Skeletal muscle tissue (tissue), 4 donors: ENCODE results near the gene NMRK1. TPM values are rescaled to one million over a fixed set of nuclear protein-coding genes. Genes with fewer than 3 reads are reported as not detected.

Experiments
- H3K27ac ChIP-seq: one replicate; pipeline ENCODE4 v1.7.0; 2013; ENCODE audit warnings: mild to moderate bottlenecking, low read depth, low read length, inconsistent platforms
- H3K27me3 ChIP-seq, 3 donors: one replicate each; pipeline ENCODE4 v1.7.0; 2013; ENCODE audit warnings: low read length in 3 of 3; ENCODE audit not compliant: control insufficient read depth in 3 of 3, insufficient read depth in 3 of 3
- H3K36me3 ChIP-seq, 3 donors: one replicate each; pipeline ENCODE4 v1.7.0; 2013; ENCODE audit warnings: low read length in 3 of 3; ENCODE audit not compliant: control insufficient read depth in 3 of 3, insufficient read depth in 3 of 3
- H3K4me1 ChIP-seq, 3 donors: one replicate each; pipeline ENCODE4 v1.7.0; 2013; ENCODE audit warnings: low read length in 3 of 3, mild to moderate bottlenecking in 3 of 3; ENCODE audit not compliant: control insufficient read depth in 3 of 3, insufficient read depth in 3 of 3
- H3K4me3 ChIP-seq, 3 donors: one replicate each; pipeline ENCODE4 v1.7.0; 2013; ENCODE audit warnings: low read length in 3 of 3
- H3K9ac ChIP-seq, 3 donors: one replicate each; pipeline ENCODE4 v1.7.0; 2013; ENCODE audit warnings: low read length in 3 of 3, mild to moderate bottlenecking in 3 of 3, moderate library complexity in 2 of 3, low read depth in 1 of 3
- H3K9me3 ChIP-seq, 3 donors: one replicate each; pipeline ENCODE4 v1.7.0; 2013; ENCODE audit warnings: low read length in 3 of 3; ENCODE audit not compliant: control insufficient read depth in 3 of 3
- total RNA-seq: library from RNA; depleted of rRNA; stranded (reverse); fragments of >200 nt; gene quantifications from one replicate; pipeline ENCODE4 v1.2.3, GENCODE V29; 2014
- donor health status: Osteomylitis.

The NMRK1 gene
- total RNA-seq, 1 donor from 2014 or later: 6.8 TPM

DNA sequence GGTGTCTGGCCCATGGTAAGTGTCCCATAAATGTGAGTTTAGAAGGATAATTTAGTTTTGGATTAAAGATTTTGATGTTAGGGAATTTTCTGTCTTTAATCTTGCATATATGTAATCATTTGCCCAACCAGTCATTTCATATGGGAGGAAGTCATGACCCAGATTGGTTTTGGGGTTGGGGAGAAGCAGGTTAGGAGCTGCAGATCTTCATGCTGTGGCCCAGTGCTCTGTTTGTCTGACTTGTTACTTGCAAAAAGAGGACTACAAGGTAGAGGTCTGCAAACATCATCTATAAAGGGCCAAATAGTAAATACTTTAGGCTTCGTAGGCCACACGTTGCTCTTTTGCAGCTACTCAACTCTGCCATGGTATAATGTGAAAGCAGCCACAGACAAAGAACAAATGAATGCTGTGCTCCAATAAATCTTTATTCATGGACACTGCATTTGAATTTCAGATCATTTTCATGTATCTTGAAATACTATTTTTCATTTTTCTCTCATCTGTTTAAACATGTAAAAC, 17.1 kb upstream of the NMRK1 start:
- no peaks in the 10 kb centered on the region for H3K36me3 ChIP-seq
- no peak overlapping the region for H3K9ac ChIP-seq
- peaks cover 0 to 3% (median 0%) of the 10 kb centered on the region in 3 donors for H3K4me1 ChIP-seq
- H3K9me3 ChIP-seq: no peaks in the 10 kb centered on the region
- no peaks in the 10 kb centered on the region for H3K27me3 ChIP-seq
- H3K27ac ChIP-seq: no peak overlapping the region
- no peak overlapping the region for H3K4me3 ChIP-seq

GRCh38 chr9:75104607-75105006, 16.7 kb upstream of the NMRK1 start:
- Histone ChIP-seq H3K27ac (no peak overlapping the region), H3K9ac (no peak overlapping the region), H3K36me3 (no peaks in the 10 kb centered on the region), H3K4me1 (peaks cover 0 to 3% (median 0%) of the 10 kb centered on the region in 3 donors), H3K27me3 (no peaks in the 10 kb centered on the region), H3K9me3 (no peaks in the 10 kb centered on the region), H3K4me3 (no peak overlapping the region)

GRCh38 chr9:75102177-75102790, 14.3 kb upstream of the NMRK1 start:
- H3K4me1 ChIP-seq: no peaks in the 10 kb centered on the region
- H3K9ac ChIP-seq: no peak overlapping the region
- no peak overlapping the region for H3K27ac ChIP-seq
- no peaks in the 10 kb centered on the region for H3K9me3 ChIP-seq
- H3K4me3 ChIP-seq: no peak overlapping the region
- H3K36me3 ChIP-seq: no peaks in the 10 kb centered on the region
- no peaks in the 10 kb centered on the region for H3K27me3 ChIP-seq

DNA sequence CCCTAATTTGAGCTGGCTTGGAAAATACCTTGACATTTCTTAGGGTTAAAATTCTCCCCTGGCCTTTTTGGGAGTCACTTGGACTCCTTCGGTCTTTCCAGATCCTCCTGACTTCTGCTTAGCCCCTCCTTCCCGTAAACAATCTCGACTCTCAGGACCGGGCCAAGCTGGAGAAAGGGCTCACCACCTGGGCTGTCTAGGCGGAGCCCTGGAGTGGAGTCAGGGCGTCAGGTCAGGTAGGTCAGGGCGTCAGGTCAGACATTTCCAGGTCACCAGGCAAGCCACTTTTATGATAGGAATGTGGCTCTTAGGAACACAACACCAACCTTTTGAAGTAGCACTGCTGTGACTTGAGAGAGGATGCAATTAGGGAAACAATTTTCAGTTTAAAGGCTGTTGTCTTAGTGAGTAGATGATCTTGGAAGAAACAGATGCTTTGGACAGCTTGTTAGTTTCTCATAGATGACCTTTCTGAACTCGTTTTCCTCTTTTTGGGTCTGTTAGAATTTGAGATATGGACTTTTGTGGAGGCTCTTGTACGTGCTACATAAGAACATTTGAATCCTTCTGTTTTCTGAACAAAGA, 13.1 kb upstream of the NMRK1 start:
- no peak overlapping the region for H3K27ac ChIP-seq
- no peaks in the 10 kb centered on the region for H3K27me3 ChIP-seq
- H3K36me3 ChIP-seq: no peaks in the 10 kb centered on the region
- H3K9me3 ChIP-seq: no peaks in the 10 kb centered on the region
- H3K4me1 ChIP-seq: peaks cover 0 to 3% (median 0%) of the 10 kb centered on the region in 3 donors
- H3K4me3 ChIP-seq: no peak overlapping the region
- no peak overlapping the region for H3K9ac ChIP-seq

GRCh38 chr9:75096796-75097195, 8.8 kb upstream of the NMRK1 start:
- Histone ChIP-seq H3K4me3 (no peak overlapping the region), H3K4me1 (peaks cover 0 to 3% (median 0%) of the 10 kb centered on the region in 3 donors), H3K9me3 (no peaks in the 10 kb centered on the region), H3K36me3 (no peaks in the 10 kb centered on the region), H3K27me3 (no peaks in the 10 kb centered on the region), H3K9ac (no peak overlapping the region), H3K27ac (no peak overlapping the region)

- no peak overlapping the region for H3K4me3 ChIP-seq
- H3K36me3 ChIP-seq: no peaks in the 10 kb centered on the region
- no peak overlapping the region for H3K9ac ChIP-seq
- H3K4me1 ChIP-seq: peaks cover 0 to 11% (median 3%) of the 10 kb centered on the region in 3 donors
- no peaks in the 10 kb centered on the region for H3K9me3 ChIP-seq
- no peak overlapping the region for H3K27ac ChIP-seq
- no peaks in the 10 kb centered on the region for H3K27me3 ChIP-seq
Measured at GRCh38 chr9:75092766-75093165, 4.8 kb upstream of the NMRK1 start.

DNA sequence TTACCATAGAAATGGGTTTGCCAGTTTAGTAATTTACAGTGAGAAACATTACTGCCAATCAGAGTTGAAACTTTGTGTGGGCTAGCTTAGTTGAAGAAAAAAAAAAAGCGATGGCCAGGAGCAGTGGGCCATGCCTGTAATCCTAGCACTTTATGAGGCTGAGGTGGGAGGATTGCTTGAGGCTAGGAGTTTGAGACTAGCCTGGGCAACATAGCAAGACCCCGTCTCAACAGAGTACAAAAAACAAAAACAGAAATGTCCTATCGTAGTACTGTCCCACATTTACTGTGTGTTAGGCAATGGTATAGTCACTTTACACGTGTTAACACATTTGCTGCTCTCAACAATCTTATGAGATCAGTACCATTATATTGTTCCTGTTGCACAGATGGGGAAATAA, 2.6 kb upstream of the NMRK1 start:
- H3K27me3 ChIP-seq: no peaks in the 10 kb centered on the region
- no peaks in the 10 kb centered on the region for H3K36me3 ChIP-seq
- no peaks in the 10 kb centered on the region for H3K9me3 ChIP-seq
- H3K4me1 ChIP-seq: peaks cover 0 to 17% (median 2%) of the 10 kb centered on the region in 3 donors
- H3K9ac ChIP-seq: no peak overlapping the region
- no peak overlapping the region for H3K4me3 ChIP-seq
- no peak overlapping the region for H3K27ac ChIP-seq

- Histone ChIP-seq H3K27me3 (no peaks in the 10 kb centered on the region), H3K9me3 (no peaks in the 10 kb centered on the region), H3K27ac (peak overlapping the region; percentile 86), H3K9ac (peak overlapping the region; percentile 81 to 93 (median 92)), H3K36me3 (no peaks in the 10 kb centered on the region), H3K4me1 (peaks cover 2 to 19% (median 7%) of the 10 kb centered on the region in 3 donors), H3K4me3 (peak overlapping the region; percentile 82 to 90 (median 89))
Measured at GRCh38 chr9:75089373-75089766, 1.4 kb upstream of the NMRK1 start.

DNA sequence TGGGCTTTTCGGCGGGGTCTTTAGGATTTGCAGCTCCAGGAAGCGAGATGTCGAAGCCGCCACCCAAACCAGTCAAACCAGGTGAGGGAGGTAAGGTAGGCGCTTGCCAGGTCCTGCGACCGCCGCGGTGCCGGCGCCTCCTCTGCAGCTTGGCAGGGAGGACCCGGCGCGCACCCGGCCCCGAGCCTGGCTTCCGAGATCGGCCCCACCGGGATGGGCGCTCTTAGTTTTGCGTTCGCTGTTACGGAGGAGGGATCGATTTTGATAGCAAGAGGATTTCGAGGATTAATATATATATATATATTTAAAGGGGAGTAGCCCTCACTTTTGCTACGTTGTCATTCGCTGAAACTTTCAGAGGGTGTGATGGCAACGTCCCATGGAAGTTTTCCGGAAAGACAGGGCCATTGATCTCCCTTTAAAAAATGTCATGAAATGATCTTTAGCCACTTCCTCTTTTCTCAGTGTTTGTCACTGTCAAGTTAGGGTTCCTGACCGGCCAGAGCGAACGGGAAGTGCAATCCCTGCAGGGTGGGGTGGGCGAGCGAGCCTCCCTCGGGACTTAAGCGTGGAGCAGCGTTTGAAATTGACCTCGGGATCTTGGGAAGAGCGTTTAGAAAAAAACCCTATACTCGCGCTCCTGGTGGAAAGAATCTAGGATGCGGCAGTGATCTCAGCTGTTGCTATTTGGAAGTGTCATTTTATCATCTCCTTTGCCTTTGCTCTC, 854 bp upstream of the NMRK1 start:
- Histone ChIP-seq H3K4me1 (peaks cover 5 to 23% (median 12%) of the 10 kb centered on the region in 3 donors), H3K9ac (peak overlapping the region; percentile 90 to 93 (median 92)), H3K4me3 (peak overlapping the region; percentile 82 to 90 (median 89)), H3K36me3 (no peaks in the 10 kb centered on the region), H3K27me3 (no peaks in the 10 kb centered on the region), H3K9me3 (no peaks in the 10 kb centered on the region), H3K27ac (peak overlapping the region; percentile 86)
